ENCODE data around the gene LEPR. TPM values are rescaled to one million over a fixed set of nuclear protein-coding genes. Genes with fewer than 3 reads are reported as not detected.

LEPR gene
- total RNA-seq, 1 experiment from 2014 or later = 5.3 TPM

DNA sequence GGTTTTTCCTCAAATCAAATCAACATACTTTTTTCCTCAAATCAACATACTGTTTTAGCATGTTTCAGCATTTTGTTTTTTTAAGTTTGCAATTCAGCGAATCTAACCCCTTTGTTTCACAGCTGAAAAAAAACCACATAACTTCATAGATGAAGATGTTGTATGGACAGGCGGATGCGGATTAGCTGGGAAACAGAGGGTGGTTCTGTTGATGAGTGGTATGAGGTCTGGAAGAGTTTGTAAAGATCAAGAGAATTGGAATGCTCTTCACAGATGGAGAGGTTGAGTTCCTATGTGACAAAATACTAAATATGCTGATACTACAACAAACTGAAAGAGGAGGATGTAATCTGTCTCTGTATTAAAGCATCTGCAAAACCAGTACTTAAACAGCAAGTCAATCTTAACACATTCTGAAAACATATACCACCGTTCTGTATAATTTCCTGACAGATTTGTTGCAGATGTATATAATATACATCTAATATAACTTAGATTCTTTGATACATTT, 10.6 kb upstream of the LEPR start:
- ATAC-seq (no peak), DNase-seq (ENCODE audit: low spot score) (no peak)
- Mint-ChIP-seq H3K4me1 (peaks cover 10% of the 10 kb centered on the region), H3K36me3 (no peaks in the 10 kb centered on the region), H3K9me3 (no peaks in the 10 kb centered on the region), H3K27ac (no peak overlapping the region; the same call in 1 of the 2 replicates), H3K27me3 (ENCODE audit: low read depth) (no peaks in the 10 kb centered on the region), H3K4me3 (no peak overlapping the region)
- ChIA-PET POLR2A (no interaction called here), CTCF (no interaction called here)
- TF ChIP-seq, protein P1, sequence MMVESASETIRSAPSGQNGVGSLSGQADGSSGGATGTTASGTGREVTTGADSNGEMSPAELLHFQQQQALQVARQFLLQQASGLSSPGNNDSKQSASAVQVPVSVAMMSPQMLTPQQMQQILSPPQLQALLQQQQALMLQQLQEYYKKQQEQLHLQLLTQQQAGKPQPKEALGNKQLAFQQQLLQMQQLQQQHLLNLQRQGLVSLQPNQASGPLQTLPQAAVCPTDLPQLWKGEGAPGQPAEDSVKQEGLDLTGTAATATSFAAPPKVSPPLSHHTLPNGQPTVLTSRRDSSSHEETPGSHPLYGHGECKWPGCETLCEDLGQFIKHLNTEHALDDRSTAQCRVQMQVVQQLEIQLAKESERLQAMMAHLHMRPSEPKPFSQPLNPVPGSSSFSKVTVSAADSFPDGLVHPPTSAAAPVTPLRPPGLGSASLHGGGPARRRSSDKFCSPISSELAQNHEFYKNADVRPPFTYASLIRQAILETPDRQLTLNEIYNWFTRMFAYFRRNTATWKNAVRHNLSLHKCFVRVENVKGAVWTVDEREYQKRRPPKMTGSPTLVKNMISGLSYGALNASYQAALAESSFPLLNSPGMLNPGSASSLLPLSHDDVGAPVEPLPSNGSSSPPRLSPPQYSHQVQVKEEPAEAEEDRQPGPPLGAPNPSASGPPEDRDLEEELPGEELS (CRISPR knock-in tag; IDR thresholded peaks at IDR 0.05) = no peak
- no peak for TF ChIP-seq ATF1 (CRISPR knock-in tag; IDR thresholded peaks at IDR 0.05)
- TF ChIP-seq, protein P2, sequence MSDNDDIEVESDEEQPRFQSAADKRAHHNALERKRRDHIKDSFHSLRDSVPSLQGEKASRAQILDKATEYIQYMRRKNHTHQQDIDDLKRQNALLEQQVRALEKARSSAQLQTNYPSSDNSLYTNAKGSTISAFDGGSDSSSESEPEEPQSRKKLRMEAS (CRISPR knock-in tag; IDR thresholded peaks at IDR 0.05) = no peak

DNA sequence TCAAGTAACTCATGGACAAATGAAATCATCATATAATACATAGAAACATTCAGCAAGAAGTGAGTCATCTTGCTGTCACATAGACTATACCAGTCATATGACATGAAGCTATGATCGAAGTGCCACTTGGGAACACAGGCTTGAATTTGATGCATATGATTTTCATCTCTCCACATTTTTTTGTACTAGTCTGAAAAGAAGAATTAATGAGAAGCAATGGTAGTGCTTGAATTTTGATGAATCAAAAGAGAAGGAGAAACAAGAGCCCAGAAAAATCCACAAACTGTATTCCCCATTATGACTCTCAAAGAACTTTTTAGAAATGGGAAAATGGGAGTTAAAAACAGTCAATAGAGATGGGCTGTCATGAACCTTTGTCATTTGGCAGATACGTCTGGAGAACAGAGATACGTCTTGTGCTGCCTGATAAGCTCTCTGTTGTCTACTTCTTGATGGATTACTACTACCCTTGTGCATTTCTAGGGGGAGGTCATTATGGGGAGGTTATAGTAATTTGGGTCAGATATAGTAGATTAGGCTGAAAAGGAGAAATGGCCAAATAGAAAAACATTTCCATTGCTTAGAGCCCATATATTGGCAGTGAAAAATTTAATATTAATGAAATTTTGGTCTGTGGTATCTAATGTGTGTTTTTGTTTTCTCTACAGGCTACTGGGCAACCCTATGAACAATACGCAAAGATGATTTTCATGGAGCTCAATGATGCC, 8.0 kb upstream of the LEPR start:
- H3K27ac Mint-ChIP-seq = no peak overlapping the region
- ChIA-PET POLR2A (no interaction called here), CTCF (no interaction called here)
- H3K27me3 Mint-ChIP-seq (ENCODE audit: low read depth) = no peaks in the 10 kb centered on the region
- DNase-seq (ENCODE audit: low spot score) (no peak), ATAC-seq (no peak)
- no peaks in the 10 kb centered on the region for H3K9me3 Mint-ChIP-seq
- no peak overlapping the region for H3K4me3 Mint-ChIP-seq
- no peaks in the 10 kb centered on the region for H3K36me3 Mint-ChIP-seq
- peaks cover 13% of the 10 kb centered on the region for H3K4me1 Mint-ChIP-seq
- TF ChIP-seq FOXP1 (CRISPR knock-in tag; IDR thresholded peaks at IDR 0.05; ENCODE audit: borderline replicate concordance) (no peak), CREB1 (CRISPR knock-in tag; IDR thresholded peaks at IDR 0.05) (no peak), CBFB (CRISPR knock-in tag; IDR thresholded peaks at IDR 0.05; ENCODE audit: low read depth) (no peak), ZNF219 (CRISPR knock-in tag; IDR thresholded peaks at IDR 0.05; ENCODE audit: borderline replicate concordance) (no peak), ZBTB21 (CRISPR knock-in tag; IDR thresholded peaks at IDR 0.05; ENCODE audit: borderline replicate concordance) (no peak), ETV6 (CRISPR knock-in tag; IDR thresholded peaks at IDR 0.05) (no peak), ZNF423 (CRISPR knock-in tag; IDR thresholded peaks at IDR 0.05) (no peak)
- TF ChIP-seq, protein P3, sequence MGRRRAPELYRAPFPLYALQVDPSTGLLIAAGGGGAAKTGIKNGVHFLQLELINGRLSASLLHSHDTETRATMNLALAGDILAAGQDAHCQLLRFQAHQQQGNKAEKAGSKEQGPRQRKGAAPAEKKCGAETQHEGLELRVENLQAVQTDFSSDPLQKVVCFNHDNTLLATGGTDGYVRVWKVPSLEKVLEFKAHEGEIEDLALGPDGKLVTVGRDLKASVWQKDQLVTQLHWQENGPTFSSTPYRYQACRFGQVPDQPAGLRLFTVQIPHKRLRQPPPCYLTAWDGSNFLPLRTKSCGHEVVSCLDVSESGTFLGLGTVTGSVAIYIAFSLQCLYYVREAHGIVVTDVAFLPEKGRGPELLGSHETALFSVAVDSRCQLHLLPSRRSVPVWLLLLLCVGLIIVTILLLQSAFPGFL (CRISPR knock-in tag; IDR thresholded peaks at IDR 0.05; ENCODE audit: borderline replicate concordance) = no peak
- TF ChIP-seq, protein P2 (CRISPR knock-in tag; IDR thresholded peaks at IDR 0.05) = no peak
- TF ChIP-seq, protein P4, sequence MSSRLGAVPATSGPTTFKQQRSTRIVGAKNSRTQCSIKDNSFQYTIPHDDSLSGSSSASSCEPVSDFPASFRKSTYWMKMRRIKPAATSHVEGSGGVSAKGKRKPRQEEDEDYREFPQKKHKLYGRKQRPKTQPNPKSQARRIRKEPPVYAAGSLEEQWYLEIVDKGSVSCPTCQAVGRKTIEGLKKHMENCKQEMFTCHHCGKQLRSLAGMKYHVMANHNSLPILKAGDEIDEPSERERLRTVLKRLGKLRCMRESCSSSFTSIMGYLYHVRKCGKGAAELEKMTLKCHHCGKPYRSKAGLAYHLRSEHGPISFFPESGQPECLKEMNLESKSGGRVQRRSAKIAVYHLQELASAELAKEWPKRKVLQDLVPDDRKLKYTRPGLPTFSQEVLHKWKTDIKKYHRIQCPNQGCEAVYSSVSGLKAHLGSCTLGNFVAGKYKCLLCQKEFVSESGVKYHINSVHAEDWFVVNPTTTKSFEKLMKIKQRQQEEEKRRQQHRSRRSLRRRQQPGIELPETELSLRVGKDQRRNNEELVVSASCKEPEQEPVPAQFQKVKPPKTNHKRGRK (CRISPR knock-in tag; IDR thresholded peaks at IDR 0.05; ENCODE audit: borderline replicate concordance) = no peak
- TF ChIP-seq, protein P1 (CRISPR knock-in tag; IDR thresholded peaks at IDR 0.05) = no peak
- TF ChIP-seq, protein P5, sequence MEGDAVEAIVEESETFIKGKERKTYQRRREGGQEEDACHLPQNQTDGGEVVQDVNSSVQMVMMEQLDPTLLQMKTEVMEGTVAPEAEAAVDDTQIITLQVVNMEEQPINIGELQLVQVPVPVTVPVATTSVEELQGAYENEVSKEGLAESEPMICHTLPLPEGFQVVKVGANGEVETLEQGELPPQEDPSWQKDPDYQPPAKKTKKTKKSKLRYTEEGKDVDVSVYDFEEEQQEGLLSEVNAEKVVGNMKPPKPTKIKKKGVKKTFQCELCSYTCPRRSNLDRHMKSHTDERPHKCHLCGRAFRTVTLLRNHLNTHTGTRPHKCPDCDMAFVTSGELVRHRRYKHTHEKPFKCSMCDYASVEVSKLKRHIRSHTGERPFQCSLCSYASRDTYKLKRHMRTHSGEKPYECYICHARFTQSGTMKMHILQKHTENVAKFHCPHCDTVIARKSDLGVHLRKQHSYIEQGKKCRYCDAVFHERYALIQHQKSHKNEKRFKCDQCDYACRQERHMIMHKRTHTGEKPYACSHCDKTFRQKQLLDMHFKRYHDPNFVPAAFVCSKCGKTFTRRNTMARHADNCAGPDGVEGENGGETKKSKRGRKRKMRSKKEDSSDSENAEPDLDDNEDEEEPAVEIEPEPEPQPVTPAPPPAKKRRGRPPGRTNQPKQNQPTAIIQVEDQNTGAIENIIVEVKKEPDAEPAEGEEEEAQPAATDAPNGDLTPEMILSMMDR (IDR thresholded peaks at IDR 0.05) = no peak
- TF ChIP-seq, protein P6, sequence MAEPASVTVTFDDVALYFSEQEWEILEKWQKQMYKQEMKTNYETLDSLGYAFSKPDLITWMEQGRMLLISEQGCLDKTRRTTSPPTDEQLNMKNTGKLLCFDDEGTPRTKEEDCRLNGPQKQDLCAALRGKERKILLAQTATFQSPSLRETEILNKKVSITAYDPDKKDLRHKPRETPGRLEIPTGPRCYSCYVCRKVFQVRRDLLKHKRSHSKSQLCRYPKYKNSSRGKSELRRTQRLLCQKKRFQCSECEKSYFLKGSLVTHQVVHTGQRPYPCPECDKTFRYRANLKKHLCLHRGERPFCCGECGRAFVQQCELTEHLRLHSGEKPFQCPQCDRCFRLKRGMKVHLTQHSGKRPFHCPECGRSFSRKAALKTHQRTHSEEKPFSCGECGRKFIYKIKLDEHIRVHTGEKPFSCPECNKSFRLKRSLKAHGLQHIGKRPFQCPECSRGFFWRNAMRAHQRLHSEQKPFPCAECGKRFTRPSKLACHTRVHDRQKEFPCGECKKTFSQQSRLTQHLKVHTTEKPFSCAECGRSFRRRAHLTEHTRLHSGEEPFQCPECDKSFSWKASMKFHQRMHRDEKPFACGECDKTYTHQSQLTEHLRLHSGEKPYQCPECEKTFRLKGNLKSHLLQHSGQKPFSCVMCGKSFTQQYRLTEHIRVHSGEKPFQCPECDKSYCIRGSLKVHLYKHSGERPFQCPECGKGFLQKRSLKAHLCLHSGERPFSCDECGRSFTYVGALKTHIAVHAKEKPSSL (CRISPR knock-in tag; conservative IDR thresholded peaks at IDR 0.05) = no peak
- TF ChIP-seq, protein P7, sequence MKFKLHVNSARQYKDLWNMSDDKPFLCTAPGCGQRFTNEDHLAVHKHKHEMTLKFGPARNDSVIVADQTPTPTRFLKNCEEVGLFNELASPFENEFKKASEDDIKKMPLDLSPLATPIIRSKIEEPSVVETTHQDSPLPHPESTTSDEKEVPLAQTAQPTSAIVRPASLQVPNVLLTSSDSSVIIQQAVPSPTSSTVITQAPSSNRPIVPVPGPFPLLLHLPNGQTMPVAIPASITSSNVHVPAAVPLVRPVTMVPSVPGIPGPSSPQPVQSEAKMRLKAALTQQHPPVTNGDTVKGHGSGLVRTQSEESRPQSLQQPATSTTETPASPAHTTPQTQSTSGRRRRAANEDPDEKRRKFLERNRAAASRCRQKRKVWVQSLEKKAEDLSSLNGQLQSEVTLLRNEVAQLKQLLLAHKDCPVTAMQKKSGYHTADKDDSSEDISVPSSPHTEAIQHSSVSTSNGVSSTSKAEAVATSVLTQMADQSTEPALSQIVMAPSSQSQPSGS (CRISPR knock-in tag; IDR thresholded peaks at IDR 0.05; ENCODE audit: borderline replicate concordance, low read depth) = no peak
- TF ChIP-seq, protein P8, sequence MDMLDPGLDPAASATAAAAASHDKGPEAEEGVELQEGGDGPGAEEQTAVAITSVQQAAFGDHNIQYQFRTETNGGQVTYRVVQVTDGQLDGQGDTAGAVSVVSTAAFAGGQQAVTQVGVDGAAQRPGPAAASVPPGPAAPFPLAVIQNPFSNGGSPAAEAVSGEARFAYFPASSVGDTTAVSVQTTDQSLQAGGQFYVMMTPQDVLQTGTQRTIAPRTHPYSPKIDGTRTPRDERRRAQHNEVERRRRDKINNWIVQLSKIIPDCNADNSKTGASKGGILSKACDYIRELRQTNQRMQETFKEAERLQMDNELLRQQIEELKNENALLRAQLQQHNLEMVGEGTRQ (CRISPR knock-in tag; IDR thresholded peaks at IDR 0.05) = no peak

Data from WTC11 (cell line).